Measurements from ENCODE around the gene MDN1.

MDN1 gene, protein sequence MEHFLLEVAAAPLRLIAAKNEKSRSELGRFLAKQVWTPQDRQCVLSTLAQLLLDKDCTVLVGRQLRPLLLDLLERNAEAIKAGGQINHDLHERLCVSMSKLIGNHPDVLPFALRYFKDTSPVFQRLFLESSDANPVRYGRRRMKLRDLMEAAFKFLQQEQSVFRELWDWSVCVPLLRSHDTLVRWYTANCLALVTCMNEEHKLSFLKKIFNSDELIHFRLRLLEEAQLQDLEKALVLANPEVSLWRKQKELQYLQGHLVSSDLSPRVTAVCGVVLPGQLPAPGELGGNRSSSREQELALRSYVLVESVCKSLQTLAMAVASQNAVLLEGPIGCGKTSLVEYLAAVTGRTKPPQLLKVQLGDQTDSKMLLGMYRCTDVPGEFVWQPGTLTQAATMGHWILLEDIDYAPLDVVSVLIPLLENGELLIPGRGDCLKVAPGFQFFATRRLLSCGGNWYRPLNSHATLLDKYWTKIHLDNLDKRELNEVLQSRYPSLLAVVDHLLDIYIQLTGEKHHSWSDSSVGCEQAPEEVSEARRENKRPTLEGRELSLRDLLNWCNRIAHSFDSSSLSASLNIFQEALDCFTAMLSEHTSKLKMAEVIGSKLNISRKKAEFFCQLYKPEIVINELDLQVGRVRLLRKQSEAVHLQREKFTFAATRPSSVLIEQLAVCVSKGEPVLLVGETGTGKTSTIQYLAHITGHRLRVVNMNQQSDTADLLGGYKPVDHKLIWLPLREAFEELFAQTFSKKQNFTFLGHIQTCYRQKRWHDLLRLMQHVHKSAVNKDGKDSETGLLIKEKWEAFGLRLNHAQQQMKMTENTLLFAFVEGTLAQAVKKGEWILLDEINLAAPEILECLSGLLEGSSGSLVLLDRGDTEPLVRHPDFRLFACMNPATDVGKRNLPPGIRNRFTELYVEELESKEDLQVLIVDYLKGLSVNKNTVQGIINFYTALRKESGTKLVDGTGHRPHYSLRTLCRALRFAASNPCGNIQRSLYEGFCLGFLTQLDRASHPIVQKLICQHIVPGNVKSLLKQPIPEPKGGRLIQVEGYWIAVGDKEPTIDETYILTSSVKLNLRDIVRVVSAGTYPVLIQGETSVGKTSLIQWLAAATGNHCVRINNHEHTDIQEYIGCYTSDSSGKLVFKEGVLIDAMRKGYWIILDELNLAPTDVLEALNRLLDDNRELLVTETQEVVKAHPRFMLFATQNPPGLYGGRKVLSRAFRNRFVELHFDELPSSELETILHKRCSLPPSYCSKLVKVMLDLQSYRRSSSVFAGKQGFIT (N-terminal part only)

DNA sequence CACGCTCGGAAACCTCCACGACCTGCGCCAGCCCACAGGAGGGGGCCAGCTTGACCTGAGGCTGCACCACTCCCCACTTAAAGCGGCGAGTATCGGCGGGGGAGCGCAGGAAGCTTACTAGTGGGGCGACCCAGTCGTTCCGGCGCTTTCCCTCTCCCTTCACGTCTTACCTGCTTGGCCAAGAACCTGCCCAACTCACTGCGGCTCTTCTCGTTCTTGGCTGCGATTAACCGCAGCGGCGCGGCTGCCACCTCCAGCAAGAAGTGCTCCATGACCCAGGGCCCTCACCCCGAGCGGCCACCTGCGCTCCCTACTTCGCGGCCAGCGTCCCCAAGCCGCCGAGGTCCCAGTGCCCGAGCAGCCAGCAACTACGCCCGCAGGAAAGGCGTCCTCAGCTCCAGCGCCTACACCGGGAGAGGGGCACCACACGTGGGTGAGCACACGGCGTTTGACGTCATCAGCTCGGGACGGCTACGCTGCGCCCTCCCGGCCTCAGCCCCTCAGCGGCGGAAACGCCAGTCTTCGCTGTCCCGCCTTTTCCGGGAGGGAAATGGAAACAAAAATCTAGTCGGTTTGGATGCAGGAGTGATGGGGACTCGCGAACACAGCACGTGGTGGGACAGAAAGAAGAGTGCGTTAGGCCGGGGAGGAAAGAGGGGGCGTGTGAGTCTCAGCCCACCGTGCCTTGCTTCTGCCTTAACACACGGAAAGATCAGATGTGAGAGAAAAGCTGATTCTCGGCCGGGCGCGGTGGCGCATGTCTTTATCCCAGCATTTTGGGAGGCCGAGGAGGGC lies at the start of gene MDN1:
MDN1 (minus strand) TSS at position 459 of the 795 bp plus-strand sequence; CDS start at position 272, 187 bp downstream.
- ATAC-seq, result peak; percentile 99
- TF ChIP-seq RARB (CRISPR knock-in tag; IDR thresholded peaks at IDR 0.05) (no peak), ZFP3 (CRISPR knock-in tag; IDR thresholded peaks at IDR 0.05) (0 out of 2 replicates have a peak, but pooled peaks have one; percentile 13), ZNF8 (CRISPR knock-in tag; IDR thresholded peaks at IDR 0.05) (peak; percentile 30; the same call in 1 of the 2 replicates)

- no peak for ATAC-seq
- TF ChIP-seq TOX (CRISPR knock-in tag; IDR thresholded peaks at IDR 0.05; ENCODE audit: borderline replicate concordance) (no peak), ARNTL (CRISPR knock-in tag; IDR thresholded peaks at IDR 0.05; ENCODE audit: borderline replicate concordance, low read depth) (no peak), ZFP3 (CRISPR knock-in tag; IDR thresholded peaks at IDR 0.05) (no peak), CREB5 (CRISPR knock-in tag; IDR thresholded peaks at IDR 0.05; ENCODE audit: low read depth) (no peak), CSDC2 (CRISPR knock-in tag; IDR thresholded peaks at IDR 0.05) (no peak), OSR1 (CRISPR knock-in tag; IDR thresholded peaks at IDR 0.05) (no peak), PPARA (CRISPR knock-in tag; IDR thresholded peaks at IDR 0.05; ENCODE audit: borderline replicate concordance) (no peak), BACH2 (CRISPR knock-in tag; IDR thresholded peaks at IDR 0.05; ENCODE audit: borderline replicate concordance) (no peak)
- TF ChIP-seq, protein P1, sequence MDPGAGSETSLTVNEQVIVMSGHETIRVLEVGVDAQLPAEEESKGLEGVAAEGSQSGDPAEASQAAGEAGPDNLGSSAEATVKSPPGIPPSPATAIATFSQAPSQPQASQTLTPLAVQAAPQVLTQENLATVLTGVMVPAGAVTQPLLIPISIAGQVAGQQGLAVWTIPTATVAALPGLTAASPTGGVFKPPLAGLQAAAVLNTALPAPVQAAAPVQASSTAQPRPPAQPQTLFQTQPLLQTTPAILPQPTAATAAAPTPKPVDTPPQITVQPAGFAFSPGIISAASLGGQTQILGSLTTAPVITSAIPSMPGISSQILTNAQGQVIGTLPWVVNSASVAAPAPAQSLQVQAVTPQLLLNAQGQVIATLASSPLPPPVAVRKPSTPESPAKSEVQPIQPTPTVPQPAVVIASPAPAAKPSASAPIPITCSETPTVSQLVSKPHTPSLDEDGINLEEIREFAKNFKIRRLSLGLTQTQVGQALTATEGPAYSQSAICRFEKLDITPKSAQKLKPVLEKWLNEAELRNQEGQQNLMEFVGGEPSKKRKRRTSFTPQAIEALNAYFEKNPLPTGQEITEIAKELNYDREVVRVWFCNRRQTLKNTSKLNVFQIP (CRISPR knock-in tag; IDR thresholded peaks at IDR 0.05; ENCODE audit: borderline replicate concordance, low read depth), result no peak
These were observed 46.6 kb upstream of the MDN1 start for GRCh38 chr6:89866024-89866678.

- ATAC-seq, result no peak
- TF ChIP-seq ARNTL (CRISPR knock-in tag; IDR thresholded peaks at IDR 0.05; ENCODE audit: borderline replicate concordance, low read depth), result no peak
- no peak for TF ChIP-seq GLIS3 (CRISPR knock-in tag; IDR thresholded peaks at IDR 0.05)
These were observed 43.1 kb upstream of the MDN1 start for GRCh38 chr6:89862698-89863097.

GRCh38 chr6:89862273-89862672 lies 42.7 kb upstream of the MDN1 start:
- no peak for TF ChIP-seq PPARA (CRISPR knock-in tag; IDR thresholded peaks at IDR 0.05; ENCODE audit: borderline replicate concordance)
- TF ChIP-seq ZNF565 (CRISPR knock-in tag; conservative IDR thresholded peaks at IDR 0.05; ENCODE audit: low read depth), result no peak
- TF ChIP-seq, protein P2, sequence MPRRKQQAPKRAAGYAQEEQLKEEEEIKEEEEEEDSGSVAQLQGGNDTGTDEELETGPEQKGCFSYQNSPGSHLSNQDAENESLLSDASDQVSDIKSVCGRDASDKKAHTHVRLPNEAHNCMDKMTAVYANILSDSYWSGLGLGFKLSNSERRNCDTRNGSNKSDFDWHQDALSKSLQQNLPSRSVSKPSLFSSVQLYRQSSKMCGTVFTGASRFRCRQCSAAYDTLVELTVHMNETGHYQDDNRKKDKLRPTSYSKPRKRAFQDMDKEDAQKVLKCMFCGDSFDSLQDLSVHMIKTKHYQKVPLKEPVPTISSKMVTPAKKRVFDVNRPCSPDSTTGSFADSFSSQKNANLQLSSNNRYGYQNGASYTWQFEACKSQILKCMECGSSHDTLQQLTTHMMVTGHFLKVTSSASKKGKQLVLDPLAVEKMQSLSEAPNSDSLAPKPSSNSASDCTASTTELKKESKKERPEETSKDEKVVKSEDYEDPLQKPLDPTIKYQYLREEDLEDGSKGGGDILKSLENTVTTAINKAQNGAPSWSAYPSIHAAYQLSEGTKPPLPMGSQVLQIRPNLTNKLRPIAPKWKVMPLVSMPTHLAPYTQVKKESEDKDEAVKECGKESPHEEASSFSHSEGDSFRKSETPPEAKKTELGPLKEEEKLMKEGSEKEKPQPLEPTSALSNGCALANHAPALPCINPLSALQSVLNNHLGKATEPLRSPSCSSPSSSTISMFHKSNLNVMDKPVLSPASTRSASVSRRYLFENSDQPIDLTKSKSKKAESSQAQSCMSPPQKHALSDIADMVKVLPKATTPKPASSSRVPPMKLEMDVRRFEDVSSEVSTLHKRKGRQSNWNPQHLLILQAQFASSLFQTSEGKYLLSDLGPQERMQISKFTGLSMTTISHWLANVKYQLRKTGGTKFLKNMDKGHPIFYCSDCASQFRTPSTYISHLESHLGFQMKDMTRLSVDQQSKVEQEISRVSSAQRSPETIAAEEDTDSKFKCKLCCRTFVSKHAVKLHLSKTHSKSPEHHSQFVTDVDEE (CRISPR knock-in tag; IDR thresholded peaks at IDR 0.05), result no peak
- TF ChIP-seq CSRNP3 (CRISPR knock-in tag; IDR thresholded peaks at IDR 0.05), result no peak
- TF ChIP-seq, protein P3, sequence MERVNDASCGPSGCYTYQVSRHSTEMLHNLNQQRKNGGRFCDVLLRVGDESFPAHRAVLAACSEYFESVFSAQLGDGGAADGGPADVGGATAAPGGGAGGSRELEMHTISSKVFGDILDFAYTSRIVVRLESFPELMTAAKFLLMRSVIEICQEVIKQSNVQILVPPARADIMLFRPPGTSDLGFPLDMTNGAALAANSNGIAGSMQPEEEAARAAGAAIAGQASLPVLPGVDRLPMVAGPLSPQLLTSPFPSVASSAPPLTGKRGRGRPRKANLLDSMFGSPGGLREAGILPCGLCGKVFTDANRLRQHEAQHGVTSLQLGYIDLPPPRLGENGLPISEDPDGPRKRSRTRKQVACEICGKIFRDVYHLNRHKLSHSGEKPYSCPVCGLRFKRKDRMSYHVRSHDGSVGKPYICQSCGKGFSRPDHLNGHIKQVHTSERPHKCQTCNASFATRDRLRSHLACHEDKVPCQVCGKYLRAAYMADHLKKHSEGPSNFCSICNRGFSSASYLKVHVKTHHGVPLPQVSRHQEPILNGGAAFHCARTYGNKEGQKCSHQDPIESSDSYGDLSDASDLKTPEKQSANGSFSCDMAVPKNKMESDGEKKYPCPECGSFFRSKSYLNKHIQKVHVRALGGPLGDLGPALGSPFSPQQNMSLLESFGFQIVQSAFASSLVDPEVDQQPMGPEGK (CRISPR knock-in tag; IDR thresholded peaks at IDR 0.05; ENCODE audit: borderline replicate concordance), result no peak
- no peak for TF ChIP-seq ZNF8 (CRISPR knock-in tag; IDR thresholded peaks at IDR 0.05)
- no peak for TF ChIP-seq OSR1 (CRISPR knock-in tag; IDR thresholded peaks at IDR 0.05)
- TF ChIP-seq ARNTL (CRISPR knock-in tag; IDR thresholded peaks at IDR 0.05; ENCODE audit: borderline replicate concordance, low read depth), result no peak
- TF ChIP-seq CREB5 (CRISPR knock-in tag; IDR thresholded peaks at IDR 0.05; ENCODE audit: low read depth), result no peak
- no peak for TF ChIP-seq ESRRG (CRISPR knock-in tag; IDR thresholded peaks at IDR 0.05)
- no peak for TF ChIP-seq ZFP3 (CRISPR knock-in tag; IDR thresholded peaks at IDR 0.05)
- no peak for ATAC-seq
